SK-N-MC (cell line): Measurements from ENCODE around the gene RAB11B.

Source experiments
- DNase-seq: peaks from one replicate; pipeline ENCODE4 v3.0.0-alpha.2; 2011; ENCODE audit warnings: low read depth, low spot score
- H3K27ac ChIP-seq: fragments of 200-600 bp; sonication (generic); 2 replicates; pipeline ENCODE4 v1.5.1; 2016; ENCODE audit warnings: mixed run types
- H3K36me3 ChIP-seq: fragments of 200-600 bp; sonication (generic); 2 replicates; pipeline ENCODE4 v1.6.1; 2017; ENCODE audit warnings: antibody characterized with exemption, low read length, mixed read lengths; ENCODE audit not compliant: insufficient read depth
- H3K4me3 ChIP-seq: fragments of 200-600 bp; sonication (generic); 2 replicates; pipeline ENCODE4 v1.5.1; 2016
- H3K9ac ChIP-seq: fragments of 200-600 bp; sonication (generic); 2 replicates; pipeline ENCODE4 v1.8.0; 2017; ENCODE audit warnings: mixed run types, mixed read lengths; ENCODE audit not compliant: insufficient read length
- H3K9me3 ChIP-seq: fragments of 200-600 bp; sonication (generic); 2 replicates; pipeline ENCODE4 v1.6.1; 2017; ENCODE audit warnings: low read depth, mild to moderate bottlenecking, antibody characterized with exemption, low read length, moderate library complexity, mixed read lengths
- EZH2 ChIP-seq: fragments of 200-600 bp; sonication (generic); IDR thresholded peaks from one replicate; pipeline ENCODE4 v1.6.1; 2017; ENCODE audit warnings: antibody characterized with exemption
- FOXP2 ChIP-seq: optimal IDR thresholded peaks from 2 replicates; pipeline ENCODE3; 2011; ENCODE audit warnings: mild to moderate bottlenecking, moderate library complexity; ENCODE audit not compliant: insufficient read depth; ENCODE audit errors: extremely low read length, control extremely low read depth
- POLR2AphosphoS5 ChIP-seq: IDR thresholded peaks from 2 replicates; pipeline ENCODE4 v1.6.1; 2012; ENCODE audit warnings: mild to moderate bottlenecking, low read depth, low read length, borderline replicate concordance

Gene RAB11B

DNA sequence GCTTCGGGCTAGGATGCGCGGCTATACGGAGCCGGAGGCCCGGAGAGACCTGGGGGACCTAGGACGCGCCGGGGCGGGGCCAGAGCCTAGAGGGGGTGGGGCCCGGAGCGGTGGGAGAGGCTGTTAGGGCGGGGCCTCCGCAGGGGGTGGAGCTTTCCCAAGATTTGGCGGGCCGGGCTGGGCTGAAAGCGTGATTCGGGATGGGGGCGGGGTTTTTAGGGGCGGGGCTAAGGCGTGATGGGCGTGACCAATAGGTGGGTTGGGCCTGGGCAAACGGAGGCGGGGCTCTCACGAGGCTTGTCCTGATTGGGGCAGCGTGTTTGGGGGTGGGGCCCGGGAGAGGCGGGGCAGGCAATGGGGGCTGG lies 439 bp downstream of the RAB11B start:
- Histone ChIP-seq H3K4me3 (peak overlapping the region; percentile 95), H3K27ac (peak overlapping the region; percentile 100), H3K9me3 (no peaks in the 10 kb centered on the region), H3K36me3 (no peaks in the 10 kb centered on the region), H3K9ac (peak overlapping the region; percentile 100)
- TF ChIP-seq POLR2AphosphoS5 (peak; percentile 2; the same call in 1 of the 2 replicates), FOXP2 (no peak), EZH2 (no peak)
- peak; percentile 80 for DNase-seq

DNA sequence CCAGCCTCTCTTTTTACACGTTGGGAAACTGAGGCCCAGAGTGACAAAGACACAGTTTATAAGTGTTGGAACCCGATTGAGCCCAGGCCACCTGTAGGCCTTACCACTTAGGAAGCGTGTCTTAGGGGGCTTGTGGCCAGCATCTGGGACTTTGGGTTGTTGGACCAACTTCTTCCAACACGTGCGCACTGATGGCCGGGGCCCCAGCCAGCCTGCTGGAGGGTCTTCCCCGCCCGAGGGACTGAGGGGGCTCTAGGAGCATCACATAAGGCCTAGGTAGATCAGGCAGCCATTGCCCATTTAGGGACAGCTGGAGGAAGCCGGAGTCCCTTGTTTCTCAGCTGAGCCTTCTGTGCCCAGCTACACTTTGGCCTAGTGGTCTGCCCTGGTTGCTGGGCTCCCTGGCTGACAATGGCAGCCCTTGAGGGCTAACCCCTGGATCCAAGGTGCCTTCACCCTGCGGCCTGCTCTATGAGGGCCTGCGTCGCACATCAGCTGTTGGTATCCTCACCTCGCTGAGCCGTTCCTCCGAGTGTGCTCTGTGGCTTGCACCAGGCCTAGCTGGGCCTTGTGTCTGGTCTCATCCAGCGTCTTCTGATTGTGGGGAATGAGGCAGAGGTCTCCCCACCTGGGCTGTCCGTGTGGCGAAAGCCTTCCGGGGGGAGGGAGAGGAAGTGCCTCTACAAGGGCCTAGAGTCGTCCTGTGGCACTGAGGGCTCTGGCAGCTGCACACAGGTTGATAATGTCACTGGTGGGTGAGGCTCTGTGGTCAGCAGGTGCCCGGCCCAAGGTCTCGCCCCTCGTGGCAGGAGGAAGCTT lies 1.2 kb downstream of the RAB11B start:
- H3K4me3 ChIP-seq = peak overlapping the region; percentile 73
- H3K9me3 ChIP-seq = no peaks in the 10 kb centered on the region
- H3K36me3 ChIP-seq = no peaks in the 10 kb centered on the region
- TF ChIP-seq POLR2AphosphoS5 (no peak), EZH2 (no peak), FOXP2 (no peak)
- peak overlapping the region; percentile 62; the same call in 1 of the 2 replicates for H3K27ac ChIP-seq
- no peak overlapping the region for H3K9ac ChIP-seq
- DNase-seq = no peak

DNA sequence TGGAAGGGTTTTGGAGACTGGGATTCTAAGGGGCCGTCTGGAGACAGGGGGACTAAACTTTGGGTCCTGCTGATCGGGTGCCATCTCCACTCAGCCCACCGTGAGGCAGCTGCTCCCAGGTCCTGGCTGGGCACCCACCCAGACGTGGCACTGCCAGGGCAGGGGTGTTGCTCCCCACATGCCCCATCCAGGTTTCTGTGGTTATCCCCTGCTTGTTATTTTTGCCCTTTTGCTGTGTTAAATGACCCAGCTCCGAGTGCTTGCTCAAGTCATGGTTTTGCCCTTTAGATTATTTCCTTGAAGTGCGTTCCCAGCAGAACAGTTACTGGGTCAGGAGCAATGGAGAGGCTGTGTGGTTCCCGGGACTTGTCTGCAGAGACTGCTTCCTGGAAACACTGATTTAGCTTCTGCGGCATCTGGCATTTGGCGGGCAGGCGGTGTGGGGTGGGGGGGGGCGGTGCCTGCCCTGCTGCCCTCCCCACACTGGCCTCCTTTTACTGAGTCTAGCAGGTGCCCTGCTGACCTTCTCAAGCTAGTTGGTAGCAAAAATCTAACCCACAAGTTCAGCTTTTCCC lies 1.9 kb downstream of the RAB11B start:
- Histone ChIP-seq H3K9ac (no peak overlapping the region), H3K9me3 (no peaks in the 10 kb centered on the region), H3K4me3 (no peak overlapping the region), H3K36me3 (no peaks in the 10 kb centered on the region), H3K27ac (0 out of 2 replicates have a peak overlapping the region, but pooled peaks have one; percentile 14)
- TF ChIP-seq FOXP2 (no peak), EZH2 (no peak), POLR2AphosphoS5 (no peak)
- DNase-seq = no peak

DNA sequence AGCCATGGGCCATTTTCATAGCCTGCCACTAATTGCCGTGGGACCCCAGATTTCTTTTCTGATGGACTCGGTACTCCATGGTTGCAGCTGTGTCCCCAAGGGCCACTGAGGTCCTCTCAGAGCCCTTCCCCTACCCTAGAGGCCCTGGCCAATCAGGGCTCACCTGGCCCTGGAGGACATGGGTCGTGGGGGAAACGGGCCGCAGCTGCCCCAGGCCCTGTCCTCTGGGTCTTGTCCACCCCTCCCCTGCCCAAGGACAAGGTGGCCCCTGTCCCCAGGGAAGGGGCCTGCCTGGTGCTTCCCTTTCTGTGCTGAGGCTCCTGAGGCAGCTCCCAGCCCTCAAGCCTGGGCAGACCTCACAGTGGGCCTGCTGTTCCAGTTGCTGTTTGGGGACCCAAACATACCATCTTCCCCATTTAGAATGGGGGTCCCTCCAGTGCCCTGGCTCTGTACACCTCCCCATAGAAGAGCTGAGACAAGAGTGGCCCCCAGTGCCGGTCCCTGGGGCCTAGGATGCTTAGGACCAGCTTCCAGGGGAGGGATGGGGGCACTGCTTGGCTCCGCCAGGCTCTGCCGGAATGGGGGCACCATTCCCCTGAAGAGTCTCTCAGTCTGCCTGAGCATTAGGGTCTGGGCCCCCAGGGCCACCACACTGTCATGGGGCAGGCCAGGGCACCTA lies 3.2 kb downstream of the RAB11B start:
- H3K9ac ChIP-seq = no peak overlapping the region
- no peaks in the 10 kb centered on the region for H3K9me3 ChIP-seq
- DNase-seq = no peak
- H3K36me3 ChIP-seq = no peaks in the 10 kb centered on the region
- TF ChIP-seq POLR2AphosphoS5 = no peak
- TF ChIP-seq FOXP2 = no peak
- TF ChIP-seq EZH2 = no peak
- H3K27ac ChIP-seq = no peak overlapping the region
- H3K4me3 ChIP-seq = no peak overlapping the region

DNA sequence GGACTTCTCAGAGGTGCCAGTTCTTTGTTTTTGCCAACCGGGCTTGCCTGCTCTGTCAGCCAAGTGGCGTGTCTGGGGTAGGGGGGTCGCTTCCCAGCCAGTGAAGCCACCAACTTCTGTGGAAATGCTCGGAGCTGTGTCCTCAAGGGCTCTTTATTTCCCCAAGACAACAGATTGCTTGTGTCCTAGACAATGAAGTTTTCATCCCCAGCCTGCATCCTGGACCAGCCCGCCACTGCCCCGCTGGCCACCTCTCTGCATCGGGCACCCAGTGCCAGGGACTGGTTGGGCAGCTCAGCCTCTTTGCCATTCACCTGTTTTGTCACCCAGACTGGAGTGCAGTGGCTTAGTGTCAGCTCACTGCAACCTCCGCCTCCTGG lies 3.7 kb downstream of the RAB11B start:
- no peak overlapping the region for H3K9ac ChIP-seq
- no peaks in the 10 kb centered on the region for H3K36me3 ChIP-seq
- no peak overlapping the region for H3K27ac ChIP-seq
- DNase-seq = no peak
- TF ChIP-seq POLR2AphosphoS5 (no peak), EZH2 (no peak), FOXP2 (no peak)
- no peak overlapping the region for H3K4me3 ChIP-seq
- H3K9me3 ChIP-seq = no peaks in the 10 kb centered on the region

DNA sequence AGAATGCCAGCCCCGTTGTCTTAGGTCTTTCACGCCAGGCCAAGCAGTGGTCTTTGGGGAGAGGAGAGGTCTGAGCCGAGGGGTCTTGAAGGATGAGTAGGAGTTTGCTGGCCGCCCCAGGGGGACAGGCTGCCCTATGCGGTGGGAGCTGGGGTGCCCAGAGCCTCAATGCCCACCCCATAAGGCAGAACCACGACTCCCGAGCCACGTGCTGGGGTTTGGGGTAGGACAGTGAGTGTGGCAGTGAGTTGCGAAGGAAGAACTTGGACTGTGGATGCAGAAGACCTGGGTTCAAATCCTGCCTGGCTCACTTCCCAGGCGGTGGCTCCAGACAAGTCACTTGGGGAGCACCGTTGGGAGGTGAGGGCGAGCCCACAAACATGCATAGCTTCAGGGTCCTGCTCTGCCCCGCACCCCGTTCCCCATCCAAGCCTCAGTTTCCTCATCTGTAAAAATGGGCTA lies 5.5 kb downstream of the RAB11B start:
- DNase-seq = no peak
- TF ChIP-seq FOXP2 = no peak
- TF ChIP-seq POLR2AphosphoS5 = no peak
- no peak for TF ChIP-seq EZH2
- H3K4me3 ChIP-seq = no peak overlapping the region
- no peak overlapping the region for H3K9ac ChIP-seq
- no peaks in the 10 kb centered on the region for H3K36me3 ChIP-seq
- no peaks in the 10 kb centered on the region for H3K9me3 ChIP-seq
- no peak overlapping the region for H3K27ac ChIP-seq

DNA sequence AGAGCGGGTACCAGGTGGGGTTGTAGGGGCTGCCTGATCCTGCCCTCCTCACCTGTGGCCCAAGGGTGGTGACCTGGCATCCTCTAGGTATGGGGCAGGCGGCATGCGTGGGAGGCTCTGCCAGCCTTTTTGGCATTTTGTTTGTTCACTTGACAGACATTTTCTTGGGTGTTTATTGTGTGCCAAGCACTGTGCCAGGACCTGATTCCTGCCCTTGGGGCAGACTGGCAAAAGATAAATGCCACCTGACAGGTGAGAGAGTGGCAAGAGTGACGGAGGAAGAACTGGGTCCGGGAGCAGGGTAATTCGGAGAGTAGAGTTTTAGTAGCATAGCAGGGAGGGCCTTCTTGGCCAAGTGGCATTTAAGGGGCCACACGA lies 6.0 kb downstream of the RAB11B start:
- no peak overlapping the region for H3K9ac ChIP-seq
- no peaks in the 10 kb centered on the region for H3K36me3 ChIP-seq
- no peak for DNase-seq
- no peak for TF ChIP-seq POLR2AphosphoS5
- no peak for TF ChIP-seq EZH2
- no peak for TF ChIP-seq FOXP2
- H3K27ac ChIP-seq = no peak overlapping the region
- no peaks in the 10 kb centered on the region for H3K9me3 ChIP-seq
- no peak overlapping the region for H3K4me3 ChIP-seq

DNA sequence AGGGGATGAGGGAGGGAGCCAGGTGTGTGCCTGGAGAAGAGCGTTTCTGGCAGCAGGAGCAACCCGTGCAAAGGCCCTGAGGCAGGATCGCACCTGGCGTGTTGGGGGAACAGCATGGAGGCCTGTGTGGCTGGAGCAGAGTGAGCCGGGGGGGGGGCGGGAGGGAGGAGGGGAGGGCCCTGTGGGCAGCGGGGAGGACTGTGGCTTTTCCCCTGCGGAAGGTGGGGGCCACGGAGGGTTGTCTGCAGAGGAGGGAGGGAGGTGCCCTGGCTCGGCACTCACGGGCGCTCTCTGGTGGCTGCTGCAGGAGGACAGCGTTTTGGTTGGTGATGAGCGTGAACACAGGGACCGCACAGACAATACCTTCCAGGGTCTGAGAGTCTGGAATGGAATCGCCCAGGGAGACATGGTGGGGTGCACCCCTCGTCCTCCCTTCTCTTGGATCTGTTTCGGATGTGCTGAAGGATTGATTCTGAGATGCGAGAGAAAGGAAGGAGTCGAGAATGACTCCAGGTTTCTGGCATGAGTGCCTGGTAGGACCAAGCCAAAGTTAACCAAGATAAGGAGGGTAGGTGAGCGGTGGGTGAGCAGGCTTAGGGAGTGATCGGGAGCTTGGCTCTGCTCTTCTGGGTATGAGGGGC lies 6.5 kb downstream of the RAB11B start:
- no peaks in the 10 kb centered on the region for H3K9me3 ChIP-seq
- H3K27ac ChIP-seq = peak overlapping the region; percentile 44; the same call in 1 of the 2 replicates
- no peak for DNase-seq
- no peaks in the 10 kb centered on the region; the same call in 1 of the 2 replicates for H3K36me3 ChIP-seq
- peak overlapping the region; percentile 24 for H3K9ac ChIP-seq
- TF ChIP-seq EZH2 (no peak), POLR2AphosphoS5 (no peak), FOXP2 (no peak)
- no peak overlapping the region for H3K4me3 ChIP-seq
